Left lung (tissue), 14 donors: ENCODE data around the gene ASTN2. TPM values are rescaled to one million over a fixed set of nuclear protein-coding genes. Genes with fewer than 3 reads are reported as not detected.

ENCODE experiments used
- ATAC-seq: fragments of 200-7000 bp; cut with Tn5 transposase; one replicate; pipeline ENCODE4 v1.9.1; 2020; ENCODE audit warnings: moderate library complexity
- DNase-seq, 4 donors: peaks; one replicate each; pipeline ENCODE4 v3.0.0-alpha.2; 2013 to 2020
- H3K27ac ChIP-seq, 2 donors: fragments of 200-600 bp; sonication (generic) in 1 of 2; one replicate each; pipeline versions ENCODE4 v1.5.0 to v1.8.0; 2020 to 2021
- H3K27me3 ChIP-seq, 2 donors: fragments of 200-600 bp; sonication (generic) in 1 of 2; one replicate each; pipeline versions ENCODE4 v1.5.0 to v1.8.0; 2020 to 2021
- H3K36me3 ChIP-seq, 2 donors: fragments of 200-600 bp; sonication (generic) in 1 of 2; one replicate each; pipeline versions ENCODE4 v1.5.0 to v1.8.0; 2020 to 2021
- H3K4me1 ChIP-seq, 2 donors: fragments of 200-600 bp; one replicate each; pipeline ENCODE4 v1.8.0; 2021
- H3K4me3 ChIP-seq, 2 donors: fragments of 200-600 bp; sonication (generic) in 1 of 2; one replicate each; pipeline versions ENCODE4 v1.5.0 to v1.8.0; 2020 to 2021; ENCODE audit warnings: mild to moderate bottlenecking in 1 of 2
- H3K9me3 ChIP-seq, 2 donors: fragments of 200-600 bp; sonication (generic) in 1 of 2; one replicate each; pipeline versions ENCODE4 v1.5.0 to v1.8.0; 2020 to 2021
- intact Hi-C, 2 donors: fragments of 100-400 bp; cut with DNase I; formaldehyde crosslinking; loops; one replicate each; pipeline versions ENCODE4 v1.11.2 to v1.14.2; 2022
- long read RNA-seq, 12 donors: library from polyadenylated mRNA in 2 of 12; unstranded in 2 of 12; transcript quantifications; one replicate each; pipeline ENCODE4 v2.0.0 and lab custom pipeline, GENCODE V29; 2019 to 2026
- polyA plus RNA-seq, 6 donors: library from polyadenylated mRNA; unstranded; fragments of 120-200 nt; gene quantifications; one replicate each; pipeline ENCODE4 v1.2.1, GENCODE V29; 2013; ENCODE audit not compliant: insufficient read length in 6 of 6
- total RNA-seq, 2 donors: library from RNA; stranded (reverse); fragmentation: NEBNext Ultra II Directional; extraction: Animal tissue kit (Norgen Biotek cat#: 25700); gene quantifications; one replicate each; pipeline ENCODE4 v1.2.1, GENCODE V29; 2021
- TF ChIP-seq, protein P1 (sequence below), 2 donors: fragments of 200-600 bp; sonication (generic) in 1 of 2; IDR thresholded peaks; one replicate each; pipeline versions ENCODE4 v1.5.0 to v1.8.0; 2021; ENCODE audit warnings: antibody characterized with exemption in 2 of 2
- donor health status: DM: no; HTN: yes; CAD: no.
- donor health status: DM: no; HTN: no; CAD: no.

Gene ASTN2, protein sequence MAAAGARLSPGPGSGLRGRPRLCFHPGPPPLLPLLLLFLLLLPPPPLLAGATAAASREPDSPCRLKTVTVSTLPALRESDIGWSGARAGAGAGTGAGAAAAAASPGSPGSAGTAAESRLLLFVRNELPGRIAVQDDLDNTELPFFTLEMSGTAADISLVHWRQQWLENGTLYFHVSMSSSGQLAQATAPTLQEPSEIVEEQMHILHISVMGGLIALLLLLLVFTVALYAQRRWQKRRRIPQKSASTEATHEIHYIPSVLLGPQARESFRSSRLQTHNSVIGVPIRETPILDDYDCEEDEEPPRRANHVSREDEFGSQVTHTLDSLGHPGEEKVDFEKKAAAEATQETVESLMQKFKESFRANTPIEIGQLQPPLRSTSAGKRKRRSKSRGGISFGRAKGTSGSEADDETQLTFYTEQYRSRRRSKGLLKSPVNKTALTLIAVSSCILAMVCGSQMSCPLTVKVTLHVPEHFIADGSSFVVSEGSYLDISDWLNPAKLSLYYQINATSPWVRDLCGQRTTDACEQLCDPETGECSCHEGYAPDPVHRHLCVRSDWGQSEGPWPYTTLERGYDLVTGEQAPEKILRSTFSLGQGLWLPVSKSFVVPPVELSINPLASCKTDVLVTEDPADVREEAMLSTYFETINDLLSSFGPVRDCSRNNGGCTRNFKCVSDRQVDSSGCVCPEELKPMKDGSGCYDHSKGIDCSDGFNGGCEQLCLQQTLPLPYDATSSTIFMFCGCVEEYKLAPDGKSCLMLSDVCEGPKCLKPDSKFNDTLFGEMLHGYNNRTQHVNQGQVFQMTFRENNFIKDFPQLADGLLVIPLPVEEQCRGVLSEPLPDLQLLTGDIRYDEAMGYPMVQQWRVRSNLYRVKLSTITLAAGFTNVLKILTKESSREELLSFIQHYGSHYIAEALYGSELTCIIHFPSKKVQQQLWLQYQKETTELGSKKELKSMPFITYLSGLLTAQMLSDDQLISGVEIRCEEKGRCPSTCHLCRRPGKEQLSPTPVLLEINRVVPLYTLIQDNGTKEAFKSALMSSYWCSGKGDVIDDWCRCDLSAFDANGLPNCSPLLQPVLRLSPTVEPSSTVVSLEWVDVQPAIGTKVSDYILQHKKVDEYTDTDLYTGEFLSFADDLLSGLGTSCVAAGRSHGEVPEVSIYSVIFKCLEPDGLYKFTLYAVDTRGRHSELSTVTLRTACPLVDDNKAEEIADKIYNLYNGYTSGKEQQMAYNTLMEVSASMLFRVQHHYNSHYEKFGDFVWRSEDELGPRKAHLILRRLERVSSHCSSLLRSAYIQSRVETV (N-terminal part only)
- total RNA-seq: 1 to 10 TPM; 3.1 to 4.6 TPM
- 1 to 10 TPM; 4.0 to 5.5 (median 4.5) TPM for polyA plus RNA-seq
- long read RNA-seq, donor 1: 0 reads
- long read RNA-seq, donor 2: 0 reads
- long read RNA-seq, donor 3: 0 reads
- long read RNA-seq, donor 4, partial matches to known transcripts: 3 of 7 reads
- long read RNA-seq, donor 4, other reads (novel, unspliced or antisense): 4 of 7 reads
- long read RNA-seq, donor 5: 0 reads
- long read RNA-seq, donor 6: 0 reads
- long read RNA-seq, donor 7: 0 reads
- long read RNA-seq, donor 8, partial matches to known transcripts: 5 of 5 reads
- long read RNA-seq, donor 8, other reads (novel, unspliced or antisense): 0 of 5 reads
- long read RNA-seq, donor 9: 0 reads
- long read RNA-seq, donor 10: 0 reads
- long read RNA-seq, donor 11, partial matches to known transcripts: 45 of 45 reads
- long read RNA-seq, donor 11, other reads (novel, unspliced or antisense): 0 of 45 reads
- long read RNA-seq, donor 12: 0 reads

DNA sequence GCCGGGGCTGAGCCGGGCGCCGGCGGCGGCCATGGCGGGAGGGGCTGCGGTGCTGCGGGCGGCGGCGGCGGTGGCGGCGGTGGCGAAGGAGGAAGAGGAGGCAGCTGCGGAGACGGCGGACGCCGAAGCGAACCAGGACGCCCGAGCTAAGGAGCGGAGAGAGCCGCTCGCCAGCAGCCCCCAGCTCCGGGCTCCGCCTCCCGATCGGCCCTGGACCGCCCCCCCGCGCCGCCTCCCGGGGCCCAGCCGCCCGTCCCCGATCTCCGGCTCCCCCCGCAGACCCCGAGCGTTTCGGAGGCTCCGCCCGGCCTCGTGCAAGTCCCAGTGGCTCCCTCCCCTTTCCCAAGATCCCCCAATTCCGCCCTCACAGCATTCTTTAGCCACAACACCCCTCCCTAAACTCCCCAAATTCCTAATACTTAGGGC lies at the start of gene ASTN2:
TSS of gene ASTN2 (minus strand) at position 152 of the 426 bp plus-strand sequence. CDS start at position 33, 119 bp downstream.
- Histone ChIP-seq H3K4me3 (peak within 1 kb of the TSS; percentile 9 to 27), H3K27ac (no peak within 1 kb of the TSS), H3K36me3 (no peaks in the 10 kb centered on the region), H3K9me3 (no peaks in the 10 kb centered on the region), H3K4me1 (peaks cover 0 to 12% of the 10 kb centered on the region in 2 donors), H3K27me3 (peaks cover 49 to 98% of the 10 kb centered on the region in 2 donors)
- TF ChIP-seq, protein P1, sequence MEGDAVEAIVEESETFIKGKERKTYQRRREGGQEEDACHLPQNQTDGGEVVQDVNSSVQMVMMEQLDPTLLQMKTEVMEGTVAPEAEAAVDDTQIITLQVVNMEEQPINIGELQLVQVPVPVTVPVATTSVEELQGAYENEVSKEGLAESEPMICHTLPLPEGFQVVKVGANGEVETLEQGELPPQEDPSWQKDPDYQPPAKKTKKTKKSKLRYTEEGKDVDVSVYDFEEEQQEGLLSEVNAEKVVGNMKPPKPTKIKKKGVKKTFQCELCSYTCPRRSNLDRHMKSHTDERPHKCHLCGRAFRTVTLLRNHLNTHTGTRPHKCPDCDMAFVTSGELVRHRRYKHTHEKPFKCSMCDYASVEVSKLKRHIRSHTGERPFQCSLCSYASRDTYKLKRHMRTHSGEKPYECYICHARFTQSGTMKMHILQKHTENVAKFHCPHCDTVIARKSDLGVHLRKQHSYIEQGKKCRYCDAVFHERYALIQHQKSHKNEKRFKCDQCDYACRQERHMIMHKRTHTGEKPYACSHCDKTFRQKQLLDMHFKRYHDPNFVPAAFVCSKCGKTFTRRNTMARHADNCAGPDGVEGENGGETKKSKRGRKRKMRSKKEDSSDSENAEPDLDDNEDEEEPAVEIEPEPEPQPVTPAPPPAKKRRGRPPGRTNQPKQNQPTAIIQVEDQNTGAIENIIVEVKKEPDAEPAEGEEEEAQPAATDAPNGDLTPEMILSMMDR (IDR thresholded peaks at IDR 0.05): no peak
- ATAC-seq (peak; percentile 42), DNase-seq (peak in 1 of 4 donors; percentile 26)
- intact Hi-C loops: no loop called here

DNA sequence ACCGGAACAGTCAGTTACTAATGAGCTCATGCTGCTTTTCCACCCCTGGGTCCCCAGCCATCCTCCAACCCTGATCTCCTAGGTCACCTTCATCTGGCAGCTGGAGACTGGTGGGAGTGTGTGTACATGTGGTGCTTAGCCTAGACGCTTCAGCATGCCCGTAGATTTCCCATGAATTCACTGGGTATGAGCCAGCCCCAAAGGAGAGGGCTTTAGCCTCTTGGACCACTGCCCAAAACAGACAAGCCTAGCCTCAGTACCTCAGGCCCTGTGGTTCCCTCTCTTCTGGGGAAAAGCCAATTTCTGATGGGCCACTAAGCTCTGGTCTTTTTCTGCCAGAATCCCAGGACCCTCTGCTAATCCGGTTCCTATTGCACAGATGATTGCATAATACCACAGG lies 48.0 kb upstream of the ASTN2 start:
- DNase-seq (no peak), ATAC-seq (no peak)
- intact Hi-C loops: no loop called here
- Histone ChIP-seq H3K36me3 (no peaks in the 10 kb centered on the region), H3K27me3 (no peaks in the 10 kb centered on the region), H3K9me3 (no peaks in the 10 kb centered on the region), H3K27ac (no peak overlapping the region), H3K4me3 (no peak overlapping the region), H3K4me1 (no peaks in the 10 kb centered on the region)
- TF ChIP-seq, protein P1 (IDR thresholded peaks at IDR 0.05): no peak

DNA sequence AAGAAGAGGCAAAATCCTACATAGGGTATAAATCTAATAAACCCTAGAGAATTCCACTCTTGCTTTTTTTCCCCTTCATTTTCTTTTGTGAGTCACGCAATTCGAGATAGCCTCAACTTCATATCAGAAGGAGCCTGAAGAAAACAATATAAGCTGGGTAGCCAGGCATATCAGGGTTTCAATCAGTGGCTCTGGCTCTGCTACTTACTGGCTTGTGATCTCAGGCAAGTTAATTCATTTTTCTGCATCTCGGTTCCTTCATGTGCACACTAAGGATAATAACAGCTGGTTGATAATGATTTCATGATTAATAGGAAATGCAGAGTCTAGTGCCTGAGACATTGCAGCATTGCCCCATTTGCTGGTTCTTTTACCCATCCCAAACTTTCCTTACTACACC lies 46.5 kb upstream of the ASTN2 start:
- TF ChIP-seq, protein P1 (IDR thresholded peaks at IDR 0.05): no peak

DNA sequence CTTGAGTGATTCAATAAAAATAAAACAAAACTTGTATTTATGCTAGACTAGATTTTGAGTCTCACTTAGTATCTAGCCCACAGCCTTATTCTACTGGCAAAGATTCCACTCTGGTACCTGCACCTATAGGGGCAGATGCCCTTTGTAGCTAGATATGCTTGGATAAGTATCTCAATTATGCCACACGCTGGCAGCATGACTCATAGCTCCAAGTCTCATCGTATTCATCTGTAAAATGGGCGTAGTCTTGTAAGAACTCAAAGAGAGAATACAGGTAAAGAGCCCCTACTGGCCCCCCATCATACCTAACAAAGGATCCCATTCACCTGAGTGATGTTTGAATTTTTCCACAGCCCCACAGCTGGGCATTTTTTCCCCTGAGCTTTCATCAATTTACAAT lies 45.9 kb upstream of the ASTN2 start:
- intact Hi-C loops: no loop called here
- TF ChIP-seq, protein P1 (IDR thresholded peaks at IDR 0.05): no peak
- no peak for DNase-seq
- Histone ChIP-seq H3K36me3 (no peaks in the 10 kb centered on the region), H3K4me3 (no peak overlapping the region), H3K4me1 (no peaks in the 10 kb centered on the region), H3K9me3 (no peaks in the 10 kb centered on the region), H3K27ac (no peak overlapping the region), H3K27me3 (no peaks in the 10 kb centered on the region)
- no peak for ATAC-seq

More for the DNA sequence above, 46.5 kb upstream of the ASTN2 start:
- Histone ChIP-seq H3K36me3 (no peaks in the 10 kb centered on the region), H3K4me1 (no peaks in the 10 kb centered on the region), H3K27ac (no peak overlapping the region), H3K9me3 (no peaks in the 10 kb centered on the region), H3K4me3 (no peak overlapping the region), H3K27me3 (no peaks in the 10 kb centered on the region)
- ATAC-seq: no peak
- DNase-seq: no peak
- intact Hi-C loops: no loop called here
